ENCODE measurements around the gene RNF146.

RNF146 gene

GRCh38 chr6:127279815-127280214, 13.2 kb downstream of the RNF146 start:
- H3K79me2 ChIP-seq (ENCODE audit: insufficient read depth, low read length), result peaks cover 7% of the 10 kb centered on the region
- ATAC-seq (ENCODE audit: insufficient read depth, low read depth) (no peak), DNase-seq (no peak)
- peaks cover 17% of the 10 kb centered on the region; the same call in 1 of the 2 replicates for H3K36me3 ChIP-seq (ENCODE audit: insufficient read depth, low read length)
- H3K4me3 ChIP-seq (ENCODE audit: low read depth in 1 of 2, low read length in 2 of 2), result no peak overlapping the region
- H3K27ac ChIP-seq (ENCODE audit: low read length), result no peak overlapping the region
- no peak overlapping the region for H3K9ac ChIP-seq (ENCODE audit: low read depth, low read length)
- no peaks in the 10 kb centered on the region for H3K9me3 ChIP-seq (ENCODE audit: insufficient read depth, low read length, severe bottlenecking)
- H3K4me1 ChIP-seq (ENCODE audit: insufficient read depth, low read length), result no peaks in the 10 kb centered on the region
- H3K27me3 ChIP-seq (ENCODE audit: insufficient read depth, low read length, poor library complexity), result no peaks in the 10 kb centered on the region
- H4K20me1 ChIP-seq (ENCODE audit: insufficient read depth, low read length), result peaks cover 7% of the 10 kb centered on the region; the same call in 1 of the 2 replicates
- no peak overlapping the region for H2AFZ ChIP-seq (ENCODE audit: low read depth, low read length)
- TF ChIP-seq EZH2 (IDR thresholded peaks at IDR 0.05; ENCODE audit: borderline replicate concordance, low read depth, low read length, severe bottlenecking), result no peak
- TF ChIP-seq CTCF (IDR thresholded peaks at IDR 0.05; ENCODE audit: borderline replicate concordance, extremely low read depth, low read length, poor library complexity, severe bottlenecking), result no peak
- H3K4me2 ChIP-seq (ENCODE audit: insufficient read depth, low read length), result no peak overlapping the region

GRCh38 chr6:127282184-127282583, 15.5 kb downstream of the RNF146 start:
- H3K27me3 ChIP-seq (ENCODE audit: insufficient read depth, low read length, poor library complexity), result no peaks in the 10 kb centered on the region
- H3K4me2 ChIP-seq (ENCODE audit: insufficient read depth, low read length), result no peak overlapping the region
- H4K20me1 ChIP-seq (ENCODE audit: insufficient read depth, low read length), result 0 out of 2 replicates have a peak, but pooled peaks cover under 1% of the 10 kb centered on the region
- H3K27ac ChIP-seq (ENCODE audit: low read length), result no peak overlapping the region
- ATAC-seq (ENCODE audit: insufficient read depth, low read depth) (no peak), DNase-seq (no peak)
- no peak for TF ChIP-seq CTCF (IDR thresholded peaks at IDR 0.05; ENCODE audit: borderline replicate concordance, extremely low read depth, low read length, poor library complexity, severe bottlenecking)
- TF ChIP-seq EZH2 (IDR thresholded peaks at IDR 0.05; ENCODE audit: borderline replicate concordance, low read depth, low read length, severe bottlenecking), result no peak
- H2AFZ ChIP-seq (ENCODE audit: low read depth, low read length), result no peak overlapping the region
- H3K79me2 ChIP-seq (ENCODE audit: insufficient read depth, low read length), result no peaks in the 10 kb centered on the region; the same call in 1 of the 2 replicates
- H3K9me3 ChIP-seq (ENCODE audit: insufficient read depth, low read length, severe bottlenecking), result no peaks in the 10 kb centered on the region
- no peak overlapping the region for H3K9ac ChIP-seq (ENCODE audit: low read depth, low read length)
- no peak overlapping the region for H3K4me3 ChIP-seq (ENCODE audit: low read depth in 1 of 2, low read length in 2 of 2)
- peaks cover 37% of the 10 kb centered on the region for H3K36me3 ChIP-seq (ENCODE audit: insufficient read depth, low read length)
- no peaks in the 10 kb centered on the region for H3K4me1 ChIP-seq (ENCODE audit: insufficient read depth, low read length)

- ATAC-seq (ENCODE audit: insufficient read depth, low read depth) (no peak), DNase-seq (no peak)
- TF ChIP-seq CTCF (IDR thresholded peaks at IDR 0.05; ENCODE audit: borderline replicate concordance, extremely low read depth, low read length, poor library complexity, severe bottlenecking), result no peak
- no peak for TF ChIP-seq EZH2 (IDR thresholded peaks at IDR 0.05; ENCODE audit: borderline replicate concordance, low read depth, low read length, severe bottlenecking)
- H4K20me1 ChIP-seq (ENCODE audit: insufficient read depth, low read length), result no peaks in the 10 kb centered on the region
- no peak overlapping the region for H3K27ac ChIP-seq (ENCODE audit: low read length)
- no peak overlapping the region for H3K4me2 ChIP-seq (ENCODE audit: insufficient read depth, low read length)
- no peak overlapping the region for H2AFZ ChIP-seq (ENCODE audit: low read depth, low read length)
- H3K4me1 ChIP-seq (ENCODE audit: insufficient read depth, low read length), result no peaks in the 10 kb centered on the region
- H3K4me3 ChIP-seq (ENCODE audit: low read depth in 1 of 2, low read length in 2 of 2), result no peak overlapping the region
- no peaks in the 10 kb centered on the region for H3K27me3 ChIP-seq (ENCODE audit: insufficient read depth, low read length, poor library complexity)
- H3K9me3 ChIP-seq (ENCODE audit: insufficient read depth, low read length, severe bottlenecking), result no peaks in the 10 kb centered on the region
- H3K79me2 ChIP-seq (ENCODE audit: insufficient read depth, low read length), result no peaks in the 10 kb centered on the region
- no peak overlapping the region for H3K9ac ChIP-seq (ENCODE audit: low read depth, low read length)
- H3K36me3 ChIP-seq (ENCODE audit: insufficient read depth, low read length), result peaks cover 52% of the 10 kb centered on the region
Observed at GRCh38 chr6:127288705-127289104, 22.0 kb downstream of the RNF146 start.

- DNase-seq, result no peak
- H3K79me2 ChIP-seq (ENCODE audit: insufficient read depth, low read length), result no peaks in the 10 kb centered on the region
- H3K4me3 ChIP-seq (ENCODE audit: low read depth in 1 of 2, low read length in 2 of 2), result no peak overlapping the region
- H4K20me1 ChIP-seq (ENCODE audit: insufficient read depth, low read length), result no peaks in the 10 kb centered on the region
- H3K27ac ChIP-seq (ENCODE audit: low read length), result no peak overlapping the region
- no peak overlapping the region for H3K9ac ChIP-seq (ENCODE audit: low read depth, low read length)
- ATAC-seq (ENCODE audit: insufficient read depth, low read depth), result no peak
- H3K9me3 ChIP-seq (ENCODE audit: insufficient read depth, low read length, severe bottlenecking), result no peaks in the 10 kb centered on the region
- H3K4me1 ChIP-seq (ENCODE audit: insufficient read depth, low read length), result no peaks in the 10 kb centered on the region
- H3K27me3 ChIP-seq (ENCODE audit: insufficient read depth, low read length, poor library complexity), result no peaks in the 10 kb centered on the region
- H3K4me2 ChIP-seq (ENCODE audit: insufficient read depth, low read length), result no peak overlapping the region
- no peak for TF ChIP-seq EZH2 (IDR thresholded peaks at IDR 0.05; ENCODE audit: borderline replicate concordance, low read depth, low read length, severe bottlenecking)
- no peak for TF ChIP-seq CTCF (IDR thresholded peaks at IDR 0.05; ENCODE audit: borderline replicate concordance, extremely low read depth, low read length, poor library complexity, severe bottlenecking)
- H2AFZ ChIP-seq (ENCODE audit: low read depth, low read length), result no peak overlapping the region
- peaks cover 55% of the 10 kb centered on the region for H3K36me3 ChIP-seq (ENCODE audit: insufficient read depth, low read length)
Observed at GRCh38 chr6:127289934-127290333, 23.3 kb downstream of the RNF146 start.

Data from DND-41 (cell line).